Stimulated activated naive CD8-positive, alpha-beta T cell treated with anti-CD3 and anti-CD28 coated beads, Interleukin-15, amount 100 ng/mL, for 72 hours (primary cell): Measurements from ENCODE around the gene RASAL2.

Experiments used
- ATAC-seq: fragments of 150-1000 bp; cut with Tn5 transposase; 2 replicates; pipeline ENCODE4 v1.10.0; 2021; ENCODE audit warnings: mild to moderate bottlenecking, moderate library complexity
- DNase-seq, 2 donors: peaks; one replicate each; pipeline ENCODE4 v3.0.0; 2021 to 2022
- H3K27ac Mint-ChIP-seq, 2 donors: one replicate each; pipeline ENCODE4 v1.8.0; 2022; ENCODE audit warnings: mild to moderate bottlenecking in 2 of 2, mixed read lengths in 2 of 2, moderate library complexity in 2 of 2
- H3K27me3 Mint-ChIP-seq: one replicate; pipeline ENCODE4 v1.8.0; 2022; ENCODE audit warnings: mixed read lengths
- H3K4me1 Mint-ChIP-seq: one replicate; pipeline ENCODE4 v1.8.0; 2022; ENCODE audit warnings: mild to moderate bottlenecking, mixed read lengths
- H3K4me3 Mint-ChIP-seq, 2 donors: one replicate each; pipeline ENCODE4 v1.8.0; 2022; ENCODE audit warnings: mild to moderate bottlenecking in 2 of 2, mixed read lengths in 2 of 2, moderate library complexity in 1 of 2
- H3K9me3 Mint-ChIP-seq, 2 donors: one replicate each; pipeline ENCODE4 v1.8.0; 2022; ENCODE audit warnings: mixed read lengths in 2 of 2

The RASAL2 gene

GRCh38 chr1:178513278-178513983 lies 419.5 kb downstream of the RASAL2 start:
- Mint-ChIP-seq H3K27me3 (peaks cover 1% of the 10 kb centered on the region), H3K4me3 (no peak overlapping the region), H3K27ac (no peak overlapping the region), H3K4me1 (no peaks in the 10 kb centered on the region), H3K9me3 (no peaks in the 10 kb centered on the region)
- ATAC-seq (no peak), DNase-seq (no peak)

GRCh38 chr1:178516110-178516509 lies 422.2 kb downstream of the RASAL2 start:
- no peaks in the 10 kb centered on the region for H3K9me3 Mint-ChIP-seq
- H3K4me1 Mint-ChIP-seq = no peaks in the 10 kb centered on the region
- DNase-seq (no peak), ATAC-seq (no peak)
- H3K27ac Mint-ChIP-seq = no peak overlapping the region
- H3K27me3 Mint-ChIP-seq = peaks cover 6% of the 10 kb centered on the region
- H3K4me3 Mint-ChIP-seq = no peak overlapping the region

GRCh38 chr1:178518894-178519293 lies 425.0 kb downstream of the RASAL2 start:
- ATAC-seq (no peak), DNase-seq (no peak)
- peak overlapping the region in 1 of 2 donors; percentile 2 for H3K27ac Mint-ChIP-seq
- no peaks in the 10 kb centered on the region for H3K4me1 Mint-ChIP-seq
- H3K27me3 Mint-ChIP-seq = peaks cover 6% of the 10 kb centered on the region
- no peak overlapping the region for H3K4me3 Mint-ChIP-seq
- no peaks in the 10 kb centered on the region for H3K9me3 Mint-ChIP-seq

GRCh38 chr1:178520803-178521202 lies 426.9 kb downstream of the RASAL2 start:
- DNase-seq (no peak), ATAC-seq (peak; percentile 45)
- Mint-ChIP-seq H3K4me3 (no peak overlapping the region), H3K4me1 (no peaks in the 10 kb centered on the region), H3K27ac (no peak overlapping the region), H3K9me3 (peaks cover 0 to 10% of the 10 kb centered on the region in 2 donors), H3K27me3 (peaks cover 6% of the 10 kb centered on the region)

- peaks cover 6% of the 10 kb centered on the region for H3K27me3 Mint-ChIP-seq
- H3K4me3 Mint-ChIP-seq = no peak overlapping the region
- DNase-seq = no peak
- ATAC-seq = peak; percentile 54
- peaks cover 0 to 10% of the 10 kb centered on the region in 2 donors for H3K9me3 Mint-ChIP-seq
- H3K27ac Mint-ChIP-seq = no peak overlapping the region
- no peaks in the 10 kb centered on the region for H3K4me1 Mint-ChIP-seq
These were observed 427.3 kb downstream of the RASAL2 start for GRCh38 chr1:178521241-178521640.

GRCh38 chr1:178527117-178527516 lies 433.2 kb downstream of the RASAL2 start:
- Mint-ChIP-seq H3K27ac (no peak overlapping the region), H3K27me3 (peaks cover 2% of the 10 kb centered on the region), H3K4me1 (peaks cover 2% of the 10 kb centered on the region), H3K4me3 (no peak overlapping the region), H3K9me3 (peaks cover 0 to 10% of the 10 kb centered on the region in 2 donors)
- no peak for DNase-seq
- ATAC-seq = no peak

GRCh38 chr1:178528228-178528952 lies 434.5 kb downstream of the RASAL2 start:
- Mint-ChIP-seq H3K27ac (peak overlapping the region in 1 of 2 donors; percentile 64), H3K4me1 (peaks cover 7% of the 10 kb centered on the region)

GRCh38 chr1:178528953-178529335 lies 435.0 kb downstream of the RASAL2 start:
- Mint-ChIP-seq H3K4me3 (no peak overlapping the region), H3K27me3 (peaks cover 8% of the 10 kb centered on the region), H3K4me1 (peaks cover 7% of the 10 kb centered on the region), H3K9me3 (peaks cover 0 to 10% of the 10 kb centered on the region in 2 donors), H3K27ac (peak overlapping the region in 1 of 2 donors; percentile 64)
- ATAC-seq (no peak), DNase-seq (no peak)

More at GRCh38 chr1:178528228-178528952, 434.5 kb downstream of the RASAL2 start:
- no peak for ATAC-seq
- peaks cover 0 to 10% of the 10 kb centered on the region in 2 donors for H3K9me3 Mint-ChIP-seq
- H3K4me3 Mint-ChIP-seq = no peak overlapping the region
- H3K27me3 Mint-ChIP-seq = peaks cover 8% of the 10 kb centered on the region
- DNase-seq = no peak

- DNase-seq (no peak), ATAC-seq (no peak)
- no peak overlapping the region for H3K4me3 Mint-ChIP-seq
- no peak overlapping the region for H3K27ac Mint-ChIP-seq
- peaks cover 8% of the 10 kb centered on the region for H3K27me3 Mint-ChIP-seq
- H3K9me3 Mint-ChIP-seq = peaks cover 0 to 10% of the 10 kb centered on the region in 2 donors
- H3K4me1 Mint-ChIP-seq = peaks cover 7% of the 10 kb centered on the region
These were observed 435.6 kb downstream of the RASAL2 start for GRCh38 chr1:178529364-178530036.

GRCh38 chr1:178530037-178530402 lies 436.1 kb downstream of the RASAL2 start:
- Mint-ChIP-seq H3K4me3 (no peak overlapping the region), H3K9me3 (peaks cover 0 to 6% of the 10 kb centered on the region in 2 donors), H3K4me1 (peaks cover 7% of the 10 kb centered on the region), H3K27me3 (peaks cover 8% of the 10 kb centered on the region), H3K27ac (no peak overlapping the region)
- DNase-seq (no peak), ATAC-seq (peak; percentile 8)

- H3K27me3 Mint-ChIP-seq = peaks cover 8% of the 10 kb centered on the region
These were observed 436.6 kb downstream of the RASAL2 start for GRCh38 chr1:178530502-178530901.

GRCh38 chr1:178531887-178532286 lies 438.0 kb downstream of the RASAL2 start:
- H3K9me3 Mint-ChIP-seq = no peaks in the 10 kb centered on the region
- peaks cover 7% of the 10 kb centered on the region for H3K4me1 Mint-ChIP-seq
- H3K27me3 Mint-ChIP-seq = peaks cover 8% of the 10 kb centered on the region
- no peak for DNase-seq
- no peak overlapping the region for H3K27ac Mint-ChIP-seq
- peak; percentile 8 for ATAC-seq
- no peak overlapping the region for H3K4me3 Mint-ChIP-seq

More at GRCh38 chr1:178530502-178530901, 436.6 kb downstream of the RASAL2 start:
- Mint-ChIP-seq H3K27ac (no peak overlapping the region), H3K4me3 (no peak overlapping the region), H3K4me1 (peaks cover 7% of the 10 kb centered on the region), H3K9me3 (peaks cover 0 to under 1% of the 10 kb centered on the region in 2 donors)
- ATAC-seq = no peak
- no peak for DNase-seq

GRCh38 chr1:178532392-178532791 lies 438.5 kb downstream of the RASAL2 start:
- Mint-ChIP-seq H3K4me1 (peaks cover 7% of the 10 kb centered on the region), H3K27ac (peak overlapping the region; percentile 19 to 28), H3K27me3 (peaks cover 8% of the 10 kb centered on the region), H3K4me3 (peak overlapping the region in 1 of 2 donors; percentile 17), H3K9me3 (no peaks in the 10 kb centered on the region)
- peak; percentile 63 to 71 for DNase-seq
- peak; percentile 78 for ATAC-seq

GRCh38 chr1:178533121-178533946 lies 439.4 kb downstream of the RASAL2 start:
- Mint-ChIP-seq H3K4me1 (peaks cover 7% of the 10 kb centered on the region), H3K27me3 (peaks cover 8% of the 10 kb centered on the region), H3K27ac (no peak overlapping the region), H3K4me3 (no peak overlapping the region), H3K9me3 (no peaks in the 10 kb centered on the region)
- no peak for ATAC-seq
- DNase-seq = no peak
